WI38 (cell line): Measurements from ENCODE around the gene TMEM198.

Experiments
- H3K4me3 ChIP-seq: 2 replicates; pipeline ENCODE4 v1.5.1; 2011; ENCODE audit warnings: low read depth, mild to moderate bottlenecking, control low read depth, low read length
- TF ChIP-seq, protein P1 (sequence below): IDR thresholded peaks from 2 replicates; pipeline ENCODE4 v1.5.1; 2012; ENCODE audit warnings: low read depth, mild to moderate bottlenecking, control low read depth, low read length

The TMEM198 gene

DNA sequence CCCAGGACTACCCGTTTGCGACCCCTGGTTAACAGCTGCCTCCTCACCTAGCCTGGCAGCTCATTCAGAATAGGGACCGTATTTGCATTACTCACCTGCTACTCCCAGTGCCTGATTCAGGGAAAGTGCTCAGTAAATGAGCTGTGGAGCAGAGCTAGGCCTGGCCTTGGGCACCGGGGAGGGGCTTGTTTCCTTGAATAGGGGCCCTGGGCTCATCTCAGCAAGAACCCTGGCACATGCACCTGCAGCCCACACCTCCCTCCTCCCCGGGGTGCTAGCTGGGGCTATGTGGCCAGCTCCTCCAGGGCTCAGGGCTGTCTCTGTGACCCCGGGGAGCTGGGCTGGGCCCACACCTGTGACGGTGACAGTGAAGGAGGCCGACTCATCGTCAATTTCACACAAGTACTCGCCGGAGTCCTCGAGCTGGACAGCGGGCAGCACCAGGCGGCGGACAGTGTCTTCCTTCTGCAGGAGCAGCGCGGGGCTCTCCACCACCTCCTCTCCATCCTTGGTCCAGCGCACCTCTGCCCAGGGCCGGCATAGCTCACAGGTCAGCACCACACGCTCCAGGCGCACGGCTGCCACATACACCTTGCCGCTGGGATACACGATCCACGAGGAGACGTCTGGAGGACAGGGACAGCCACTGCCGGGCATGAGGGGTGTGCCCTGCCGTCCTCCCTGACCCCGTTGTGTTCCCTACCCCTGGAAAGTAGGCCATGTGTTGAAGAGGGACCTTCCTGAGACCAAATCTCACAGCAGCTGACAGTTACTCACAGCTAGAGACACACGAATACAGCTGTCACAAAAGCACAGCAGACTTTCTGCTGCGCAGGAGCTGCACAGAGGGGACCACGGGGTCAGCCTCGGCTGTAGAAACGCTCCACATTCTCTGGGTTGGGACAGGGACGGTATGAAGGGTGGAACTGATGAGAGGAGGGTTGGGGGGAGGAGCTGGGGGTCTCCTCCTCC, 18.5 kb downstream of the TMEM198 start:
- H3K4me3 ChIP-seq, result no peak overlapping the region
- TF ChIP-seq, protein P1, sequence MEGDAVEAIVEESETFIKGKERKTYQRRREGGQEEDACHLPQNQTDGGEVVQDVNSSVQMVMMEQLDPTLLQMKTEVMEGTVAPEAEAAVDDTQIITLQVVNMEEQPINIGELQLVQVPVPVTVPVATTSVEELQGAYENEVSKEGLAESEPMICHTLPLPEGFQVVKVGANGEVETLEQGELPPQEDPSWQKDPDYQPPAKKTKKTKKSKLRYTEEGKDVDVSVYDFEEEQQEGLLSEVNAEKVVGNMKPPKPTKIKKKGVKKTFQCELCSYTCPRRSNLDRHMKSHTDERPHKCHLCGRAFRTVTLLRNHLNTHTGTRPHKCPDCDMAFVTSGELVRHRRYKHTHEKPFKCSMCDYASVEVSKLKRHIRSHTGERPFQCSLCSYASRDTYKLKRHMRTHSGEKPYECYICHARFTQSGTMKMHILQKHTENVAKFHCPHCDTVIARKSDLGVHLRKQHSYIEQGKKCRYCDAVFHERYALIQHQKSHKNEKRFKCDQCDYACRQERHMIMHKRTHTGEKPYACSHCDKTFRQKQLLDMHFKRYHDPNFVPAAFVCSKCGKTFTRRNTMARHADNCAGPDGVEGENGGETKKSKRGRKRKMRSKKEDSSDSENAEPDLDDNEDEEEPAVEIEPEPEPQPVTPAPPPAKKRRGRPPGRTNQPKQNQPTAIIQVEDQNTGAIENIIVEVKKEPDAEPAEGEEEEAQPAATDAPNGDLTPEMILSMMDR, result no peak

DNA sequence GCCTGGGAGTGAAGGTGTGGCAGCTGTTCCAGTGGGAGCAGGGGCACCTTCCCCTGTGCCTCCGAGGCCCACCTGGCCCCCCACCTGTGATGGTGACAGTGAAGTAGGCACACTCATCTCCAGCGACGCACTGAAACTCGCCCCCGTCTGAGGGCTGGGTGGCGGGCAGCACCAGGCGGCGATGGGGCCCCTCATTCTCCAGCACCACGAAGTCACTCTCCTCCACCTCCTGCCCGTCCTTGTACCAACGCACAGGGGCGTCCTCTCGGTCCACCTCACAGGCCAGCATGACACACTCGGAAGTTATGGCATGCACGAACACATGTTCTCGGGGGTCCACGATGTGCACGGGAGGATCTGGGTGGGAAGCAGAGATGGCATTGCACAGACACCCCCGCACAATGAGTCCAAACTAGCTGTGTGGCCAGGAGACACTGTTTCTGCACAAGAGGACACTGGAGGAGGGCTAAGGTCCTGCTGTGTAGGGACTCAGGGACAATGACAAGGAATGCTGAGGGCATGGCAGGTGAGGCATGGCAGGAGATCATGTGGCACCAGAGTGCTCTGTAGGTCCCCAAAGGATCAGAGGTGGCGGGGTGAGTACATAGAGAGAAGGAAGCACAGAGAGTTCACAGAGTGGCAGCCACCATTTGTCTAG, 19.6 kb downstream of the TMEM198 start:
- H3K4me3 ChIP-seq, result no peak overlapping the region
- TF ChIP-seq, protein P1, result no peak

DNA sequence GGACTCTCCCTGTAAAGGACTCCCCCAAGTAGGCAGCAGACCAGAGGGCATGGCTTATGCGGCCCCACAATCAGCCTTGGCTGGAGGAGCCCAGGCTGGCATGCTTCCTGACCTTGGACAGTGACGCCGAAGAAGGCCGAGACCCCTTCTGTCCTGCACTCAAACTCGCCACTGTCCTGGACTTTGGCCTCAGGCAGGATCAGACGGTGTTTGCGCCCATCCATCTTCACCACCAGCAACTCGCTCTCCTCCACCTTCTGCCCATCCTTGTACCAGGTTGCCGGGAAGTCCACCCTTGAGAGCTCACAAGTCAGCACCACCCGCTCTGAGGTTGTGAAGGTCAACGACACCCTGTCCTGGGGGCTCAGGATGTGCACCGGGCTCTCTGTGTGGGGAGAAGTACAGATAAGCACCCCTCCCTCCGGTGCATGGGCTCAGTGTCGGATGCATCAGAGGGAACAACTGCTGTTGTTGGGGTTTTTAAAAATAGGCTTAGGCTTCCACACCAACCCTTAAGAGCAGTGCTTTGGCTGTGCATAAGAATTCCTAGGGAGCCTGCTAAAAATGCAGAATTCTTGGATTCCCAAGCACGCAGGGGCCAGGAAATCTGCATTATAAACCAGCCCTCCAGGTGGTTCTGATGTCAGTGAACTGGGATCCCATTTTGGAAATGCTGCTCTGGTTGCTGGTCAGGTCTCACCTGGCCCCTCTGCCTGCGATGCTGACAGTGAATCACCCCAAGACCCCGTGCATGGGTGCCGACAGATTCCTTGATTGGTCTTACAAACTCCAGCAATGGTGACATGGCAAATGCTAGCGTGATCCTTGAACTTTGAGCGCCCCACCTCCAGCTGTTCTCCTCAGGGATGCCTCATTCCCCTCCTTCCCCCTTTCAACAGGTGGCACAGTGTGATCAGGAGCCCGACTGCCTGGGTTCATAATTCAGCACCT, 21.6 kb downstream of the TMEM198 start:
- H3K4me3 ChIP-seq, result no peak overlapping the region

DNA sequence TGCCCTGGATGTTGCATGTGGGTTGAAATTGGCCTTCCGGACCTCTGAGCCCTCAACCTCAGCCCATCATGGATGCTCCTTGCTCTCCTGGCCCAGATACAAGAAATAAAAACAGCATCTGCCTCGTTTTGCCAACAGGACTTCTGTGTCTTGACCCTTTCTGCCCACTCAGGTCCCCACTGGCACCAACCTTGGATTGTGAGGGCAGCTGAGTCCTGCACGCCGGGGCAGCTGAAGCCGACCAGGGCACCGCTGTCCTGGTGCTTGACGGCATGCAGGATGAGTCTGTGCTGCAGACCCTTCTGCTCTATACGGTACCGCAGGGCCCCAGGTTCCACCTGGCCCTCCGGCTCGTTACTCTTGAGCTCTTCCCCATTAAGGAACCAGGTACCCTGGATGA, 22.8 kb downstream of the TMEM198 start:
- TF ChIP-seq, protein P1, result no peak
- no peak overlapping the region for H3K4me3 ChIP-seq

More for the DNA sequence above, 21.6 kb downstream of the TMEM198 start:
- TF ChIP-seq, protein P1, result no peak

DNA sequence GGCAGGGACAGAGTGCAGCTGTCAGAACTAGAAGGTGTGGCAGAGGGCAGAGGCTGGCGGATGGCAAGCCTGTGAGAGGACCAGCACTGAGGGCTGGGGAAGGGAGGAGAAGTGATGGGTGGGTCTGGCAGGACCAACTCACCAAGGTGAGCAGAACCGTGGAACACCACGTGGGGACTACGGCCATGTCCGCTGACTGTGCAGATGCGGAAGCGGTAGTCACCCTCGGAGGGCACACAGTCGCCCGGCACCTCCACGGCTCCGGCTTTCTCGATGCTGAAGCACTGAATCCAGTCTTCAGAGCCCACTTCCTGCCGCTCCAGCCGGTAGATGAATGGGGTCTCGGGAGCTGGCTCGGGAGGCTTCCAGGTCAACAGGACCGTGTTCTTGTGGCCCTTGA, 23.3 kb downstream of the TMEM198 start:
- H3K4me3 ChIP-seq, result no peak overlapping the region
- TF ChIP-seq, protein P1, result no peak

DNA sequence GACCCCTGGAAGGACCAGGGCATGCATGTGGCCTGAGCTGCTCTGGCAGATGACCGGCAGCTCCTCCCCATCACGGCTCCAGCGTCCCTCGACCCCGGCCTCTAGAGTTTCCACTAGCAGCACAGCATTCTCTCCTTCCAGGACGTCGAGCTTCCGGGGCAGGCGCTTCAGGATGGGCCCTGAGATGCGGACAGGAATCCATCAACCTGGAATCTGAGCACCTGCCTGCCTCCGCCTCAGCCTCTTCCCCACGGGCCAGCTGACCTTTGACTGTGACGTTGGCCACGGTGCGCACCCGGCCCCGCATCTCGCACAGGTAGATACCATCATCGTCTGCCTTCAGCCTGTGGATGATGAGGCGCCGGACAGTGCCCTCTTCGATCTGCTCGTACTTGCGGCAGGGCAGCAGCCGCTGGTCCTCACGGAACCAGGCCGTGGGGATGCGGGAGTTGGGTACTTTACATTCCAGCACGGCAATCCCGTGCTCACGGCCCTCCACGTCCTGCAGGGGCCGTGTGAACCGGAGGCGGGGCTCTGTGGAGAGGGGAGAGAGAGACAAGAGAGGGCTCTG, 24.0 kb downstream of the TMEM198 start:
- TF ChIP-seq, protein P1, result no peak
- no peak overlapping the region for H3K4me3 ChIP-seq
